Measurements from ENCODE around the gene FBXO3.

DNA sequence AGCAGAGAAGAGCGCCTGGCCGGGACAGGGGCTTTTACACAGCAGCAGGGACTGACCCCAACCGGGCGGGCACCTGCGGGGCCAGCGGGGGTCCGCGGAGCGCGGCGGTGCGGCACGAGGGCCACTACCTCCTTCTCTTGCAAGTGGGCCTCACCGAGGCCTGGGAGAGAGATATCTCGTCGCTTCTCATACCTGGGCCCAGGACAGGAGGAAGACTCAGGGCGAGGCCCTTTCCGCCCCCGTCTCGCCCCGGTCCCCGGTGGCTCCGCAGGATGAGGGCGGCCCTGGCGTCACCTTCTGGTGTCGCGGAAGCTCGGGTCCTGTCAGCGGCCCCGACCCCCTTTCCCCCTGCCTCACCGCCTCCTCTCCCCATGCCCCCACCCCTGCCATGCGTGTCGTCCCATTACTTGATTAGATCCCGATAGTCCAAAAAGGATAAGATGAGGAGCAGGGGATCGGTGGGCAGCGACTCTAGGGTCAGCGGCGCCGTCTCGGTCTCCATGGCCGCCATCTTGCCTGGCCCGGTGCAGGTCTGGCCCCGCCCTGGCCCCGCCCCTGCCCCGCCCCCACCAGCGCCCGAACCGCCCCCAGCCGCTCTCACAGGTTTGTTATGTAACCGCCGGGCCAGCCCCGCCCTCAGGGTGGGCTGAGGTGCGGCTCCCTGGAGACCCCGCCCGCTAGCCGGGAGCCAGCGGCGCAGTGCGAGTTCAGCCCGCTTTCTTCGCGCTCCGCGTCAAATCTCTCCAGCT is at the start of gene FBXO3:
- TF ChIP-seq SUZ12 (IDR thresholded peaks at IDR 0.05) = no peak
- TF ChIP-seq HDGF (IDR thresholded peaks at IDR 0.05; ENCODE audit: borderline replicate concordance) = no peak
- no peak for TF ChIP-seq ARNT (IDR thresholded peaks at IDR 0.05)
- no peak for TF ChIP-seq FOXA1 (IDR thresholded peaks at IDR 0.05)
- no peak for TF ChIP-seq BHLHE40 (IDR thresholded peaks at IDR 0.05; ENCODE audit: borderline replicate concordance)
- TF ChIP-seq ZNF384 (IDR thresholded peaks at IDR 0.05) = no peak
- TF ChIP-seq LEF1 (IDR thresholded peaks at IDR 0.05; ENCODE audit: borderline replicate concordance) = no peak
- TF ChIP-seq TARDBP (IDR thresholded peaks at IDR 0.05) = no peak
- no peak for TF ChIP-seq FOXM1 (IDR thresholded peaks at IDR 0.05; ENCODE audit: borderline replicate concordance)
- TF ChIP-seq ELF4 (IDR thresholded peaks at IDR 0.05) = no peak
